ENCODE data around the gene MBP.

Gene MBP

DNA sequence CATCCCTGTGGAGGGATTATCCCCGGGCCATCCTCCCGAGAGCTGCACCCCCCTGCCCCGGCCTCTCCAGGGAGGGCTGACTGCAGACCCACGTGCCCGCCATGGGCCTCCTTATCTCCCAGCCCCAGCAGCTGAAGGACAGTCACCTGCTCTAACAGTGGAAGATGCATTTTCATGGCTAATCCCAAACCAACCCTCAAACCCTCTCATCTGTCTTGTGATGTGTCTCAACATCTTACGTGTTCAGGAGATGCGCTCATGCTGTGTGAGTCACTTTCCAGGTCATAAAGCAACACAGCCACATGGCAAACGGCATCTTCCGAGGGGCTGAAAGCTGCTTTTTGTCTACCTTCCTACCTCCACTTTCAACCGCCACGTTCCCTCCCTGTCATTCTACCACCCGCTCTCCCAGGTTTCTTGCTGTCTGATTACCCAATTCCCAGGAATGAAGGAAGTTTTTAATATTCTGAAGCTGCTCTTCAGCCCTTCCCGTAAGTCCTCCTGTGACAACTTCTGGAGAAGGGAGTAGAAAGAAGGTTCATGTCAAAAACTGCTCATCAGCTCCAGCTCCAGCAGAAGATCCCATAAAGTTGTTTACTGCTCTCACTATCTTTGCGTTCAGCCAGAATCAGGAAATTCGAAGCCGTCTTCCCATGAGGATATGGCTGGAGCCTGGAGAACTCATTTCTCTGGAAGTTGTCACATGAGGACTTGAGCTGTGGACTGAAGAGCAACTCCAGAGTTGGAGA, 54.5 kb downstream of the MBP start:
- DNase-seq: no peak

DNA sequence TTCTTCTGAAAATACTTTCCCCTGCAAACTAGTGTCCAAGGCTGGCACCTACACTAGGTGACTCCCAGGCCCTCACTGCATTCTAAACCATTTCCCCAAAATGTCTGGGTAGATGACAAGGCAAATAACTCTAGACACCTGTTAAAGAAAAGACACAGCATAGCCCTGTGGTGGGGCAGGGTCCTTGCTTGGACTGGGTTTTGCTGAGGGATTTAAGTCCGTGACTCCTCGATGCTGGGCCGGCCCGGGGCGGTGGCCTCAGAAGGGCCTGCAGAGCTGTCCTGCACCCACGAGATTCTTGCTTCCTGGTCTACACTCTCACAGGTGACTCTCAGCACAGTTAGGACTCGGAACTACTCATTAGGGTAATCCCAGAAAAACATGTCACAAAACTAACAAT, 55.2 kb downstream of the MBP start:
- no peak for DNase-seq

DNA sequence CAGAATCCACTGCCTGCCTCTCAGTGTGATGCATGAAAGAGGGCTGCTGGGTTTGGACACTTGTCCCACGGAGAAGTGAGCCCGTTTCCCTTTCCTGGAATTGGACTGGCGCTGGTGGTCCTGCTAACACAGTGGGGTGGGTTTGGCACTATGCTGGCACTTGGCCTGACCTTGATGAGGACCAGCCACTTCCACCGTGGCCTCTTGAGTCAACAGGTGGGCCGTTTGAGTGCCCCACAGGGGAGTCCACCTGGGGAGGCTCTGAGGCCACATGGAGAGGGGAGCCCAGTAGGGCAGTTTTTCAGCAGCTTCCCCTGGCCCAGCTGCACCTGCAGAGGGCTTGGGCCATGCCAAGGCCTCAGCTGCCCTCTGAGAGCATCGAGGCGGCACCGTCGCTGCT, 56.5 kb downstream of the MBP start:
- DNase-seq: no peak

DNA sequence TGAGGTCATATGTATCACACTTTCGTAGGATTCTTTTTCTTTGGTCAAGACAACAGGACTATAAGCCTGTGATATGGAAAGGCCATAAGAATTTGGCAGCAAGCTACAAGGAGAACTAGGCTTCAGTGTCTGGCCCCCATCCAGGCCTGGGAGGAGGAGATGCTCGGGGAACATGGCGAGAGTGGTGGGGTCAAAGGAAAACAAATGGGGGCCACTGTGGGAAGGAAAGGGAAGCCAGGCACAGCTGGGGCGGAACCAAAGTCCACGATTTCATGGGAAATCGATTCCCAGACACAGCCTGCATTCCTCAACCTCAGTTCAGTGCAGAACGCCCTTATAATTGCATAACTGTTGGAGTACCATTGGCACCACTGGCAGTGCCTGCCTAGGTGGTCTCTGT, 58.2 kb downstream of the MBP start:
- no peak for DNase-seq

DNA sequence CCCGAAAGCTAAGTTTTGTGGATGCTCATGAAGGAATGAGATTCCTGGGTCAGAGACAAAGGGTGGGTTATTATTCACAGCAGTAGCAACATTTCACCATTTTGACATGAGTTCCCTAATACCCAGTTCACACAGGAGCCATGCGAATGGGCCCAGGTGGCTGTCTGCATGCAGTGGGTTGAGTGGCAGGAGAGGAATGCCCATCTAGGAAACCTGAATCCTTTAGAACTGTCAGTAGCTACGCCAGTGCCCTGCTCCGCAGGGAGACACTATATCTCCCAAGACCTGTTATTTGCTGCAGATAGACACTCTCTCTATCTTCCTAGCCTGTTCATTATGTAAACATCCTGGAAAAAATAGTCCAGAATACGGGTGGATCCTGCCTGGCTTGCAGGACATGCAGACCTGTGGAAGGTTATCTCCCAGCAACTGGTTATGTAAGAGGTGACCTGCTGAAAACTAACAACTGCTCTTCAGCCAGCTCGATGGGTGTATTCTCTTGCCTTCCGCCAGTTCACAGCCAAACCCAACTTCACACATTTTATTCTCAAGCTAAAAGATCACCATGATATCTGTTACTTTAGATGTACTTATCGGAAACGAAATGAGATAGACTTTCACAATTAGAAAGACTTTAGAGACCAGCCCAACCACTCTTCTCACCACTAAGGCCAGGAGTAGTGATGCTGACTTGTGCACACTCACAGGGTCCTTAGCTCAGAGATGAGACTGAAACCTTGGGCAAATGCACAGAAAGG, 59.1 kb downstream of the MBP start:
- no peak for DNase-seq

DNA sequence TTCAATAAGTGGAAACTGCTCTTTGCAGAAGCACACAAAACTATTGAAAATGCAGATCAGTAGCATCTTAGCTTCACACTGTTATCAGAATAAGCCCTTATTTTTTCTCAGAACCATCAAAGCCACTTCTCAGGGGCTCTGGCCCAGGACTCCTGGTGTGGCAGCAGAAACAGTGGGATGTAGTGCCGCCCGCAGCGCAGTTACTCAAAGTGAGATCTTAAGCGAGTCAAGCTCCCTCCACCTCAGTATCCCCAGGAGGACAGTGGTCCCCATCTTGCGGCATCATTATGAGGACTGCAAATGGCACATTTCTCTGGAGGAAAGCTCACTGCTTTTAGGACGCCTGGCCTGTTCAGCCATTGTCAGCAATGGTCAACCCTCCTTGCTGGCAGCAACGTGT, 60.0 kb downstream of the MBP start:
- DNase-seq: no peak

DNA sequence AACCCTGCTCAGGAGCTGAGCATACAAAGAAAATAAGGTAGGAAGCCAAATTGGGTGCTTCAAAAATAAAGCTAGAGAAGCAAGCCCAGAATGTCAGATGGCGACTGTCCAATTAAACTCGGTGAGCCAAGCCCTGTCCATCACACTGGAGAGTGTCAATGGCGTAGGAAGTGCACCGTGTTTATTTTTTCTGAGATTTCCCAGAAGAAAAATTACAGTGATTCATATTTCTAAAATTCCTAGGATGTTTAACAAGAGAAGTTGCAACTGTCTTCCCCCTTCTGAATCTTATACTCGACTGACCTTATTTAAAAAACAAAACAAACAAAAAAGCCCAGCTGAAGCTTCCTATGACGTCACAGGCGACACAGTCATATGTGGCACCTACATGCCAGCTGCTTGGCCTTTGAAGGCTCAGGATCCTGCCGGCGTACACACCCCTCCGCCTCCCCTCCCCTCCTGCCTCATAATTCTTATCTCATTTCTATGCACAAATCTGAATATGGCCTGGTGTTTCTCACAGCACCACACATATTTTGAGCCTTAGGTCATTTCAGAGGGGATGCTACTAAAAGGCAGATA, 60.8 kb downstream of the MBP start:
- DNase-seq: no peak

DNA sequence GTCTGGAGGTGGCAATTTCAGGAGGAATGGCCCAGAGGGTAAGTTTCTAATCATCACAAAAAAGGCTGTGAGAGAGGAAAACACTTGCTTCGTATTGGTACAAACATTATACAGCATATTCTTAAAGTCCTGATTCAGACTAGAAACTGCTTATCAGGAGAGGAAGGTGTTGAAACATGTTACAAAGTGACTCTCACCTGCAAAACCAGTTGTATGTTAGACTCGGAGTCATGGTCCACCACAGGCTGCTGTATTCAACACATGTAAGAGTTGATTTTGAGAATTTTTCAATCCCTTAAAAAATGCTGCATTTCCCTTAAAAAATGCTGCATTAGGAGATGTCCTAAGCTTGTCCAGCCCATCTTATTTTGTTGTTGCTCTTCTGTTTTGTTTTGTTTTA, 61.5 kb downstream of the MBP start:
- no peak for DNase-seq

DNA sequence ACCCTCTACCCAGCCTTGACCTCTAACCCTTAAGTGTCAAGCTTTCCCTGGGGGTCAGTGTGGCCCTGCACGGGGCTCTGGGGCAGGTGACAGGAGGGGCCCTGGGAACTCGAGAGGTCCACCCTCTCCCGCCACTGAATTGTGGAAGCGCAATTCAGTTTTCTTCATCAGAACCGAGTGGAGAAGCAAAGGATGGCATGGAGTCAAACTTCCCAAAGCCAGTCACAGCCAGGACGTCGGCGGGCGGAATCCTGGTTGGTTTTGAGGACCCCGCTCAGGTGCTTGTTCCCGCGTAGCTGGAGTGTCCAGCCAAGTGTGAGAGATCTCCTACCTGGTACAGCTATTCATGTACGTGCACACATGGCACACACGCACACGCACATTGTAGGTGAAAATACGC, 62.0 kb downstream of the MBP start:
- no peak for DNase-seq

DNA sequence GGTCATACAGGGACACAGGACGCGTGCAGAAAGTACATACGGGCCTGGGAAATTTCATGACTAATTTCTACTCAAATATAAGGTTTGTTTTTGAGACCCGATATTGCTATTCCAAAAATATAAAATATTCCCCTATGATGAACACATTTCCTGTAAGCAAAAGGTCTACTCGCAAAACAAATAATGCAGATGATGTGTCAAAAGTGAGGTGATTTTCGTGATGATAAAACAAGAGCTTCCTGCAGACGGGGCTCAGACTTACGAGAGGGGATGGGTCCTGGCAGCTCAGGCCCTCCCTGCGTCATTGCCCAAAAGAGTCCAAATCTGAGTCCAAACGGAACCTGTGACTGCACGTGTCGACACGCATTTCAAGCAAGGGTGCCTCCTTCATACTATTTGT, 62.7 kb downstream of the MBP start:
- no peak for DNase-seq

DNA sequence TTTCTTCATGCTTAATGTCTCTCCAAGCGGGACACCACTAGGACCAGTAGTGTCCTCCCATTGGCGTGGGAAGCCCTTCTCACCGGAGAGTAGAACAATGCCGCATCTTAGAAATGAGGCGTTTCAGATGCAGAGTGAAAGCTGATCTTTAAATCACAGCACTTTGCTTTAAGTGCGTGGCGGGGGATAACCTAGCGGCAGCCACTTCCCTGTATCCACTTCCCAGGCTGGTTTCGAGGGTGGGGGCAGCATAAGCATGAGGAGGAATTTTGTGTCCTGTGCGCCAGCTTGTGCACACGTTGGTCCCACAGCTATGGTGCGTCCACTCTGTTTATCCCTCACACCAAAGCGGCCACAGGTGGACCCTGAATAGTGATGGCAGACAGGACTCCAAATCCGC, 63.1 kb downstream of the MBP start:
- DNase-seq: peak in 1 of 2 experiments; percentile 15

DNA sequence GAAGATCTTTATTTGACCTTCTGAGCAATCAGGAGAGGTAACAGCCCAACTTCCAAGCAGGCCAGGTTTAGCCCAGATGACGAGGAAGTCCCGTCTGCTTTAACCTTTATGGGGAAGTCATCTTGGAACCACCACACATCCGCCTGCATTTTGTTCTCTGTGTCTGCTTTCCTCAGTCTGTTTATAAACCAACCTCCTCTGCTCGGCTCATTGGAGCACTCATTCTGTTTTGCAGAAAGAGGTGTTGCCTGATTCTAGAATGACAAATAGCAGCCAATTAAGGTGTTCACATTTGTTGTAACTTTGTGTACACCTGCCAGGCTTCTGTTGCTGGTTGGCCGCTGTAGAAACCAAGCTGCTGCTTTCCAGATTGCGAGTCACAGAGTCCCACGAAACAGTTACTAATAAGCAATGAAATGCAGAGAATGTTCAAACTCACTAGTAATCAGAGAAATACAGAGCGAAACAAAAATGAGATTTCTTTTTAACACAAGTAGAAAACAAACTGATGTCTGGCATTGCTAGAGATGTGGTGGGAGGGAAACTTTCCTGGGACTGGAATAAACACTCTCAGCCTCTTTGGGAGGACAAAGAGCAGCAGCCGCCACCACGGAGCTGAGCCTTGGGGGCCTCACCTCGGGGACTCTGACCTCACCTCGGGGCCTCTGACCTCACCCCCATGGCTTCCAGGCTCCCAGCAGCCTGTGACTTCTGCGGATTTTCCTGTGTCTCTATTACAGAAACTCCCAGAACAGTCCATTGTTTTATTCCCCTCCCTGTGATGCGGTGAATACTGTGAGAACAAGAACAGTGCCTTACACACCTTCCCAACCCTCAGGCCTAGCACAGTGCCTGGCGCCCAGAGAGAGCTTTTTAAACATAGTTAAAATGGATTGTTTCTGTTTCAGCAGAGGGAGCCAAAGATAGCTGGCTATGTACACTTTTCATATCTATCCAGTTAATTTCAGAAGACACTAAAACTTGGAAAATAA, 64.0 kb downstream of the MBP start:
- DNase-seq: no peak

DNA sequence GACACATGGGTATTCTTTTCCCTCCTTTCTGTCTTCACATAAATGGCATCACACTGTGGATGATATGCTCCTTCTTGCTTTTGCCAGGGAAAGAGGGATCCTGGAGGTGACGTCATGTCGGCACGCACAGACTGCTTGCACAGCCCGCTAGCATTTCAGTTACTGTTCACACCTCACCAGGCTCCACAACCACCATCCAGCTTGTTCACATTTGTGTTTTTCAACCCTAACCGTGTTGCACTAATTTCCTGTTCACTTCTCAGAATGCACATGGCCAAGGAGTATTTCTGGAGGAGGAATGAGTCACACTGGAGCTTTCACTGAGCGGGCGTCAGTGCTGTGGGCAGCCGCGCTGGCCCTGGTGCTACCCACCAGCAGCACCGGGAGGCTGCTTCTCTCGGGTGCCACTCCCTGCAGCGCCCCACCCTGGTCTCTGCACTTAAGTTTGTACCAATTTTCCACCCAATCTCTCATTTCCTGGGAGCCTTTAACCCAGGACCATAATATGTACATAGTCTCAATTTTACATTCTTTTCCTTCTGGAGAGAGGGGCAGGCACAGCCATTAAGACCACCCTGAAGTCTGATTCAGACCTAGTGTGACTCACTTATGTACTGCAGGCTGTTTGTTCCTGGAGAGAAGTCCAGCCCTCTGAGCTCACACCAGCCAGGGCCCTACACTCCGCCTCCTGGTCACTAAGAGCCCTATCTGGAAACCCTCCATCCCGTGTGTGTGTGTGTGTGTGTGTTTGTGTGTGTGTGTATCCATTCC, 65.1 kb downstream of the MBP start:
- no peak for DNase-seq

DNA sequence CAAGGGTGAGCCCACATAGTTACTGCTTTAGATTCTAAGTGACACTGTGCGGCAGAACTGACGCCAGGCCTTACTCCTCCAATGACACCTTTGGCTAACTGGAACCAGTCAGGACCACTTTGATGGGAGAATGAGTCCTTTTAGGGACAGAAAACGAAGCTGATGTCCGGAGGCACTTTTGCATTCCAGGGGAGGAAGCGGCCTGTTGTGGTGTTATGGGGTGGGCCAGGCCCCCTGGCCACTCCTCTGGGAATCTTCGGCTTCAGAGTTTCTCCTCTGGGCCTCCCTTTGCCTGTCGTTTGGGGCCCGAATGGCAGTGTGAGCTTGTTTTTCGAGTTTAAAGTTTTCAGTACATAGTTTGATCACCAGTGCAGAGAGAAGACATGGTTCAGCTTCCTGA, 65.9 kb downstream of the MBP start:
- DNase-seq: no peak

DNA sequence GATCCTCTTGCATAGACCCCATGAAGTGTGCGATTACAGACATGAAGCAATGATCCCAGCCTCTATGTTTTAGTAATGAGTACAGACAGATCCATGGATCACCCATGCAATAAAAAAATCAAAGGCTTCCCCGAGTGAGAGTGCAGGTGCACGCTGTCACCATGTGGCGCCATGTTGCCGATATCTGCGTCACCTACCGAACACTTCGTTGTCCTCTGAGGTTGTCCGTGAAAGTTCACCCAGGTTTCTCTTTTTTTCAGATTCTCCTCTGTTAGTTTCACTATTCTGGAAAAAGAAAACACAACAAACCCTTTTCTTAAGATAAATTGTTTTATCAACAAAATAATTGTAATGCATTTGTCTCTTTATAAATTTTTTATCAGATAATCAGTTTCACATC, 66.5 kb downstream of the MBP start:
- no peak for DNase-seq

DNA sequence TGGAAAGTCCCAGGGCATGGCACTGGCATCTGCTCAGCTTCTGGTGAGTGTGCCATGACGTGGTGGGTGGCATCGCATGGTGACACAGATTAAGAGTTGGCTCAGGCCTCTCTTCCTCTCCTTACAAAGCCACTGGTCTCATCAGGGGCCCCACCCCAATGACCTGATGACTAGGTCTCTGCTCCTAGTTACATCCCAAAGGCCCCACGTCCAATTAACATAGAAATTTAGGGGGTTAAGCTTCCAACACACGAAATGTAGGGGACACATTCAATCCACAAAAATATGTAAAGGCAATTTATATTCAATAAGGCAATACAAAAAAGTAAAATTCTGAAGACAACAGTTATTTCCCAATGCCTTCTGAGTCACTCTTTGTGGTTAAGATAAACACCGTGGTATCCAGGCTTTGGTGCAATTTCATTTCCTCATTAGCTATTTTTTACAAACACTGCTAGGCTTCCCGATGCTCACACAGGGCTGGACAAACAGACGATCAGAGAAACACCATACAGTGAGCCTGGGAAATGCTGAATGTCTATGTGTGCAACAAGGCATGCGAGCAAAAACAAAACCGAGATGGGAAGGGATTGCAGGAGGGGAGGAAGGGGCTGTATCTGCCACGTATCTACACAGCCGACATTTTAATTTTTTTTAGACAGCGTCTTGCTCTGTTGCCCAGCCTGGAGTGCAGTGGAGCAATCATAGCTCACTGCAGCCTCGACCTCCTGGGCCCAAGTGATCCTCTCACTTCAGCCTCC, 67.2 kb downstream of the MBP start:
- DNase-seq: no peak

DNA sequence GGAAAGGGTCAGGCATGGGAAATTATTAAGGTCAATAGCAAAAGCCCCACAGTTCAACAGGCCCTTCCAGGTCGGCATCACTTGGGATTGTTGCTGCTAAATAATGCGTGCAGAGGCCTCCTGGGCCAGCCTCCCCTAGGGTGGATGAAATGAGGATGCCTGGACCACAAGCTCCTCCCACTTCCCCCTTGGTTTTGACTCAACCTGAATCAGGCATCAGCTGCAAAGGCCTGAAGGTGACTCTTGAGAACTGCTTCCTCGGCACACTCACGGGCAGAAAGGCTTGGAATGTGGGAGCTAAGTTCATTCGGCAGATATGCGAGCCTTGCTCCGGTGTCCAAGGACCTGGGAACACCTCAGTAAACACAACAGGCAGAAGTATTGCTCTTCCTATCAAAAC, 69.3 kb downstream of the MBP start:
- DNase-seq: no peak

DNA sequence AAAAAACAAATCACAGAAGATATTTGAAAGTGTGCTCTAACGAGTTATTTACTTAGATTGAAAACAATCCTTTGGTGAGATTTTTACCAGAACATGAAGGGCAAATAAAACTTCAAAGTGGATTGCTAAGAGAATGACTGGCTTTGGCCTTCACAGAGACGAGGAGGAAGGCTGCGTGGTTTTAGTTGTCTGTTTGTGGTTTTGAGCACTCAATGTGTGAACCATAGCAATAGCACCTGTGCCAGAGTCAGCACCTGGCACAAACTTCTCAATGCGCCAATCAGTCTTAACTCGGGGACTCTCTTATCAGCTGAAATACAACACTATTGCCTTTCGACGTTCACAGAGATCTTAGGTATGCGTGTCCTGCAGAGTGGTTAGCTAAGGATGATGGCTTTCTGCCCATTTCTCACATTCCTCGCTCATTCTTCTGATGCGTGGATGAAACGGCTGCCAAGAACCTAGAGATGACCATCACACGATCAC, 70.0 kb downstream of the MBP start:
- no peak for DNase-seq

DNA sequence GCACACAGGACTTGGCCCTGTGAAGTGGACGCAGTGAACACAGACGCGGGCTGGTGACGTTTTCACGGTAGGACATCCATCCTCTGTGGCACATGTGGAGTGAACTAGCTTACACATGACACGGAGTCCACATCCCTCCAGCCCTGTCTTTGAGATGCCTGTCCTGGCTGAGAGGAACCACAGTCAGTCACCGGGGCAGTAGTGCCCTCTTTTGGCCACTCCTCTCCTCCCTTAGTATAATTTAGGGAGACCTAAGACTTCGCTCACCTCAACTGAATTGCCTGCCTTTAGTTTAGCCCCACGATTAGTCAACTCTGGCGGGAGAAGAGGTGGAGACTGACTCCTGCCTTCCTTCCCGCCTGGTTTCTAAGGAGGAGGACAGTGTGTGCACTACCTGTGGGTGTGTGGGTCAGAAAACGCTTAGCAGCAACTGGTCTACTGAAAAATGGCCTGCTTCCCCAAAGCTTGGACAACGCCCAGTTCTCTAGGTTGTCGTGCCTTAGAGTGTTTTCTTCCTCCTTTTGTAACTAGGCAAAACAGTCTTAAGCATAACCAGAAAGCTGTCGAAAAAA, 70.6 kb downstream of the MBP start:
- DNase-seq: no peak

DNA sequence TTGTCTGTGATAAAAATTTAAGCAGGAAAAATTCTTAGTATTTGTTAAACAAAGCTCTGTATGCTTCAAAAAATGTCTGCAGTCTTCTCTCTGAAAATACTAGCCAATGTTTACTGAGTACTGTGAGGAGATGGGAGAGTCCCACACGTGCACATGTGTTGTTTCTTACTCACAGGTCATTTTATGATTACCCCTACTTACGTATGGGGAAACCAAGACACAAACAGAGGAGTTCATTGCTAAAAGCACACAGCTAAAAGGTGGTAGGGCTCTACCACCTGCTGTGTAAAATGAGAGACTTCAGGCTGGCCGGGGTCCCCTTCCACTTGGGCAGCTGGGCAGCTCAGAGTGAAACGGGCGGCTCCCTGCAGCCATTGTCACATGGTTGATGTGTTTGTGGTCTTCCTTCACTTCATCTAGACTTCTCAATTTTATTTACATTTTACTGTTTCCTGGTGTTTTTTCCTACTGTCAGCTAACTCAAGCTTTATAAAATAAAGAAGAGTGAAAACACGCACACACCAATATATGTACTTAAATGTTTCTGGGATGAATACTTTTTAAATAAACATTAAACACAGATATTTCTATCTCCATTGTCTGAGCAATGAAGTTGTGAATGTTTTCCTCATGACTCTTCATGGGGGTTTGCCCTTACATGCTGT, 71.2 kb downstream of the MBP start:
- no peak for DNase-seq
